Endothelial cell of umbilical vein (primary cell): ENCODE results near the gene INPP5A. TPM values are rescaled to one million over a fixed set of nuclear protein-coding genes. Genes with fewer than 3 reads are reported as not detected.

Experiments
- BruUV-seq: library from RNA; stranded (reverse); fragments of 400-500 nt; replicated peaks from 2 replicates; lab custom pipeline; 2021; lab: Mats Ljungman, UMichigan
- CTCF ChIA-PET: fragments of 300-600, 350-600 bp; sonication (Branson Sonifier 250); formaldehyde crosslinking; loops from one replicate; lab custom pipeline; 2021; ENCODE audit warnings: antibody characterized with exemption, inconsistent platforms; lab: Charles Lee
- POLR2A ChIA-PET: fragments of 300-600, 350-600 bp; sonication (Branson Sonifier 250); formaldehyde crosslinking; loops from one replicate; lab custom pipeline; 2021; ENCODE audit warnings: antibody characterized with exemption, inconsistent platforms; lab: Charles Lee
- DNase-seq: peaks from one replicate; pipeline ENCODE4 v3.0.0-alpha.2; 2011; ENCODE audit warnings: low read depth, low spot score
- FAIRE-seq: peaks from 2 replicates; lab custom pipeline; 2011; peaks lifted over from hg19 to GRCh38; lab: Jason Lieb, UNC
- H2AFZ ChIP-seq: 2 replicates; pipeline ENCODE4 v1.6.0; 2012; ENCODE audit warnings: low read depth, low read length, control low read depth, inconsistent platforms
- H3K27ac ChIP-seq: 2 replicates; pipeline ENCODE4 v1.5.1; 2011; ENCODE audit warnings: low read depth, mild to moderate bottlenecking, control low read depth, low read length, moderate library complexity; ENCODE audit not compliant: insufficient read depth
- H3K27me3 ChIP-seq, 2 experiments: 2 replicates each; pipeline versions ENCODE4 v1.6.0 to v1.6.1; 2011; ENCODE audit warnings: low read length in 2 of 2, mixed read lengths in 1 of 2; ENCODE audit not compliant: control insufficient read depth in 2 of 2, insufficient read depth in 2 of 2
- H3K36me3 ChIP-seq, 2 experiments: 2 replicates in 1 of 2; 3 replicates in 1 of 2; pipeline ENCODE4 v1.5.1; 2011; ENCODE audit warnings: low read length in 2 of 2, mild to moderate bottlenecking in 1 of 2, moderate library complexity in 1 of 2; ENCODE audit not compliant: control insufficient read depth in 2 of 2, insufficient read depth in 2 of 2; ENCODE audit errors: extremely low read depth in 1 of 2
- H3K4me1 ChIP-seq: 3 replicates; pipeline ENCODE4 v1.5.1; 2011; ENCODE audit warnings: mild to moderate bottlenecking, low read length; ENCODE audit not compliant: control insufficient read depth, insufficient read depth; ENCODE audit errors: extremely low read depth
- H3K4me2 ChIP-seq: 2 replicates; pipeline ENCODE4 v1.6.1; 2011; ENCODE audit warnings: low read length, control low read depth, mixed read lengths; ENCODE audit not compliant: insufficient read depth
- H3K4me3 ChIP-seq, 3 experiments: fragments of 200-600 bp in 1 of 3; sonication (generic), shearing (Covaris generic) in 1 of 3; replicated peaks in 1 of 3; 2 replicates each; pipeline ENCODE4 v1.5.1; 2011 to 2016; ENCODE audit warnings: control low read depth in 3 of 3, low read length in 3 of 3, mild to moderate bottlenecking in 2 of 3, inconsistent platforms in 1 of 3, low read depth in 1 of 3, moderate library complexity in 1 of 3; ENCODE audit not compliant: insufficient read depth in 1 of 3
- H3K79me2 ChIP-seq: 2 replicates; pipeline ENCODE4 v1.6.0; 2012; ENCODE audit warnings: low read length, inconsistent platforms; ENCODE audit not compliant: control insufficient read depth, insufficient read depth
- H3K9ac ChIP-seq: replicated peaks from 2 replicates; pipeline ENCODE3; 2011; ENCODE audit warnings: low read length, control low read depth; ENCODE audit not compliant: insufficient read depth; ENCODE audit errors: extremely low read depth
- H3K9me1 ChIP-seq: replicated peaks from 3 replicates; pipeline ENCODE4 v1.6.0; 2011; ENCODE audit warnings: mild to moderate bottlenecking, low read length; ENCODE audit not compliant: control insufficient read depth, insufficient read depth; ENCODE audit errors: extremely low read depth
- H3K9me3 ChIP-seq: replicated peaks from 2 replicates; pipeline ENCODE4 v1.5.1; 2012; ENCODE audit warnings: low read length, inconsistent platforms; ENCODE audit not compliant: control insufficient read depth, insufficient read depth
- H4K20me1 ChIP-seq: replicated peaks from 2 replicates; pipeline ENCODE3; 2011; ENCODE audit warnings: mild to moderate bottlenecking, low read length; ENCODE audit not compliant: control insufficient read depth, insufficient read depth; ENCODE audit errors: extremely low read depth
- CTCF ChIP-seq, 2 donors: IDR thresholded peaks; 1 replicate in 1 of 2; 2 replicates in 1 of 2; pipeline ENCODE4 v1.5.1; 2011; ENCODE audit warnings: low read length in 2 of 2, mild to moderate bottlenecking in 2 of 2, moderate library complexity in 2 of 2, control low read depth in 1 of 2, inconsistent platforms in 1 of 2, low read depth in 1 of 2; ENCODE audit not compliant: insufficient read depth in 1 of 2; ENCODE audit errors: extremely low read depth in 1 of 2
- EZH2 ChIP-seq: IDR thresholded peaks from 2 replicates; pipeline ENCODE4 v1.6.1; 2012; ENCODE audit warnings: borderline replicate concordance, low read depth, mild to moderate bottlenecking, moderate library complexity, low read length, inconsistent platforms; ENCODE audit not compliant: severe bottlenecking
- FOS ChIP-seq: IDR thresholded peaks from 2 replicates; pipeline ENCODE4 v1.6.1; 2011; ENCODE audit warnings: mild to moderate bottlenecking, low read length, moderate library complexity, borderline replicate concordance; ENCODE audit not compliant: insufficient read depth
- GATA2 ChIP-seq: IDR thresholded peaks from 2 replicates; pipeline ENCODE4 v1.7.0; 2011; ENCODE audit warnings: low read depth, mild to moderate bottlenecking, moderate library complexity, mixed read lengths, low read length; ENCODE audit not compliant: insufficient read length, insufficient read depth
- JUN ChIP-seq: IDR thresholded peaks from 2 replicates; pipeline ENCODE4 v1.6.1; 2011; ENCODE audit warnings: borderline replicate concordance, low read depth; ENCODE audit not compliant: insufficient read length, insufficient read depth
- MAX ChIP-seq: IDR thresholded peaks from 2 replicates; pipeline ENCODE4 v1.6.1; 2011; ENCODE audit not compliant: insufficient read depth, insufficient read length
- MYC ChIP-seq: IDR thresholded peaks from one replicate; pipeline ENCODE4 v1.6.1; 2011; ENCODE audit warnings: mild to moderate bottlenecking, low read depth, low read length
- POLR2A ChIP-seq: IDR thresholded peaks from 2 replicates; pipeline ENCODE4 v1.6.1; 2012; ENCODE audit warnings: low read depth, mild to moderate bottlenecking, control low read depth, low read length
- POLR2AphosphoS5 ChIP-seq: IDR thresholded peaks from 2 replicates; pipeline ENCODE4 v1.6.1; 2012; ENCODE audit warnings: low read depth, mild to moderate bottlenecking, control low read depth, low read length, moderate library complexity; ENCODE audit not compliant: insufficient read depth
- dilution Hi-C: fragments of 300-500 bp; cut with MboI; formaldehyde crosslinking; loops from one replicate; pipeline ENCODE4 v1.15.0; 2019; ENCODE audit warnings: low sequenced_read_pairs; ENCODE audit not compliant: extremely low pct_ligation_motif_present
- intact Hi-C: fragments of 100-400 bp; cut with micrococcal nuclease; formaldehyde crosslinking; loops from one replicate; pipeline ENCODE4 v1.10.0; 2022
- polyA plus RNA-seq, 4 experiments: library from polyadenylated mRNA; depleted of rRNA in 3 of 4; stranded (reverse) in 3 of 4; unstranded in 1 of 4; fragments of >200 nt; gene quantifications; 2 replicates each; pipeline versions ENCODE4 v1.2.1 to v1.2.3, GENCODE V29; 2011 to 2012; ENCODE audit warnings: missing spikeins in 1 of 4
- total RNA-seq: library from RNA; stranded (reverse); gene quantifications from 2 replicates; pipeline ENCODE4 v1.2.3, GENCODE V29; 2021

Gene INPP5A
- total and polyA plus RNA-seq, 2 donors (not counting 3 experiments of a cell fraction or from before 2014, with no cell fraction given), result 22.9 to 33.2 TPM

- peaks cover 9% of the 10 kb centered on the region for H3K79me2 ChIP-seq
- POLR2A ChIA-PET, result no interaction called here
- dilution Hi-C loops (no loop called here), intact Hi-C loops (no loop called here)
- H3K4me1 ChIP-seq, result no peaks in the 10 kb centered on the region
- H3K4me3 ChIP-seq, result no peak overlapping the region
- no peaks in the 10 kb centered on the region for H4K20me1 ChIP-seq
- no peak overlapping the region for H3K27ac ChIP-seq
- no TSS peak for BruUV-seq
- no peak for DNase-seq
- no peaks in the 10 kb centered on the region for H3K36me3 ChIP-seq
- H3K27me3 ChIP-seq, result no peaks in the 10 kb centered on the region
- no peak overlapping the region for H3K9ac ChIP-seq
- H3K4me2 ChIP-seq, result no peak overlapping the region
- H3K9me3 ChIP-seq, result no peaks in the 10 kb centered on the region
- CTCF ChIA-PET, result interaction anchor here (0.6 kb wide), 1 partner anchor 9 kb away, joined by 3 read pairs; no protein-coding TSS in a partner anchor
- FAIRE-seq, result no peak
- H2AFZ ChIP-seq, result no peak overlapping the region
- no peak for TF ChIP-seq POLR2A
- no peaks in the 10 kb centered on the region for H3K9me1 ChIP-seq
Measured at GRCh38 chr10:132549371-132549770, 11.8 kb downstream of the INPP5A start.

- POLR2A ChIA-PET, result no interaction called here
- no peak overlapping the region for H3K27ac ChIP-seq
- no peak overlapping the region for H3K4me3 ChIP-seq
- no peaks in the 10 kb centered on the region for H3K9me3 ChIP-seq
- H3K9me1 ChIP-seq, result no peaks in the 10 kb centered on the region
- H3K9ac ChIP-seq, result no peak overlapping the region
- intact Hi-C loops, result no loop called here
- H4K20me1 ChIP-seq, result no peaks in the 10 kb centered on the region
- no peaks in the 10 kb centered on the region for H3K4me1 ChIP-seq
- BruUV-seq, result no TSS peak
- DNase-seq, result no peak
- H2AFZ ChIP-seq, result no peak overlapping the region
- CTCF ChIA-PET, result no interaction called here
- FAIRE-seq, result no peak
- no peak overlapping the region for H3K4me2 ChIP-seq
- H3K79me2 ChIP-seq, result peaks cover 10% of the 10 kb centered on the region
- dilution Hi-C loops, result no loop called here
- H3K27me3 ChIP-seq, result no peaks in the 10 kb centered on the region
- no peaks in the 10 kb centered on the region for H3K36me3 ChIP-seq
- TF ChIP-seq MAX, result no peak
- TF ChIP-seq CTCF (IDR thresholded peaks at IDR 0.05; ENCODE audit: extremely low read depth in 1 of 2, insufficient read depth in 1 of 2, low read depth in 1 of 2, low read length in 2 of 2), result no peak
- no peak for TF ChIP-seq JUN
- TF ChIP-seq FOS, result no peak
- TF ChIP-seq EZH2, result no peak
- TF ChIP-seq POLR2AphosphoS5, result no peak
- no peak for TF ChIP-seq GATA2
- no peak for TF ChIP-seq MYC
- TF ChIP-seq POLR2A, result no peak
Measured at GRCh38 chr10:132550366-132551092, 12.9 kb downstream of the INPP5A start.
